HG02884 (cell line): ENCODE measurements around the gene TMEM63C.
"Not testable (repeated sequence)": the region's sequence is repeated elsewhere in the genome, so short reads cannot be mapped to it uniquely, and the experiment has no call there.

Experiments
- ATAC-seq: cut with Tn5 transposase; IDR thresholded peaks from one replicate; pipeline ENCODE4 v1.9.1; 2021; ENCODE audit warnings: mild to moderate bottlenecking, moderate library complexity; ENCODE audit not compliant: unreplicated experiment

TMEM63C gene

GRCh38 chr14:77273796-77274195 is 92.2 kb downstream of the TMEM63C start:
- ATAC-seq: no peak

- no peak for ATAC-seq
Observed at GRCh38 chr14:77275041-77275580, 93.5 kb downstream of the TMEM63C start.

- no peak for ATAC-seq
Observed at GRCh38 chr14:77275601-77276017, 94.0 kb downstream of the TMEM63C start.

GRCh38 chr14:77276295-77276935 is 94.8 kb downstream of the TMEM63C start:
- no peak for ATAC-seq

GRCh38 chr14:77276959-77277358 is 95.4 kb downstream of the TMEM63C start:
- no peak for ATAC-seq

- ATAC-seq: no peak
Observed at GRCh38 chr14:77278461-77279230, 97.0 kb downstream of the TMEM63C start.

GRCh38 chr14:77279719-77280118 is 98.1 kb downstream of the TMEM63C start:
- no peak for ATAC-seq

GRCh38 chr14:77280921-77281320 is 99.3 kb downstream of the TMEM63C start:
- not testable (repeated sequence) for ATAC-seq

GRCh38 chr14:77281852-77282410 is 100.3 kb downstream of the TMEM63C start:
- ATAC-seq: no peak

GRCh38 chr14:77284066-77284465 is 102.5 kb downstream of the TMEM63C start:
- ATAC-seq: no peak

GRCh38 chr14:77284466-77284865 is 102.9 kb downstream of the TMEM63C start:
- no peak for ATAC-seq

- ATAC-seq: no peak
Observed at GRCh38 chr14:77286576-77286975, 105.0 kb downstream of the TMEM63C start.

- no peak for ATAC-seq
Observed at GRCh38 chr14:77290705-77291104, 109.1 kb downstream of the TMEM63C start.

GRCh38 chr14:77296155-77296554 is 114.6 kb downstream of the TMEM63C start:
- ATAC-seq: no peak

GRCh38 chr14:77296906-77297305 is 115.3 kb downstream of the TMEM63C start:
- no peak for ATAC-seq

- ATAC-seq: no peak
Observed at GRCh38 chr14:77299771-77300170, 118.2 kb downstream of the TMEM63C start.

- ATAC-seq: no peak
Observed at GRCh38 chr14:77301103-77301502, 119.5 kb downstream of the TMEM63C start.

- ATAC-seq: no peak
Observed at GRCh38 chr14:77302926-77303325, 121.3 kb downstream of the TMEM63C start.

- ATAC-seq: no peak
Observed at GRCh38 chr14:77303417-77304156, 122.0 kb downstream of the TMEM63C start.

- ATAC-seq: no peak
Observed at GRCh38 chr14:77305696-77306095, 124.1 kb downstream of the TMEM63C start.

- no peak for ATAC-seq
Observed at GRCh38 chr14:77306416-77306815, 124.8 kb downstream of the TMEM63C start.
